Ishikawa (cell line): ENCODE data around the gene ADAMTS13.

Source experiments
- CEBPB ChIP-seq: IDR thresholded peaks from 2 replicates; pipeline ENCODE4 v1.6.1; 2012
- FOXM1 ChIP-seq: IDR thresholded peaks from 2 replicates; pipeline ENCODE4 v1.6.1; 2012; ENCODE audit warnings: low read depth, borderline replicate concordance
- RAD21 ChIP-seq: IDR thresholded peaks from 2 replicates; pipeline ENCODE4 v1.6.1; 2012; ENCODE audit warnings: low read depth
- REST ChIP-seq: IDR thresholded peaks from 2 replicates; pipeline ENCODE4 v1.6.1; 2012; ENCODE audit warnings: low read depth, mild to moderate bottlenecking
- TAF1 ChIP-seq: IDR thresholded peaks from 2 replicates; pipeline ENCODE4 v1.6.1; 2012; ENCODE audit warnings: low read depth, mild to moderate bottlenecking

GRCh38 chr9:133394687-133395271 is 27.4 kb upstream of the ADAMTS13 start:
- TF ChIP-seq TAF1 = no peak
- TF ChIP-seq RAD21 = no peak
- TF ChIP-seq FOXM1 = no peak
- no peak for TF ChIP-seq CEBPB
- TF ChIP-seq REST = no peak
